ENCODE results near the gene TMEM100. TPM values are rescaled to one million over a fixed set of nuclear protein-coding genes. Genes with fewer than 3 reads are reported as not detected.

TMEM100 gene
- polyA plus RNA-seq, 3 donors = not detected

DNA sequence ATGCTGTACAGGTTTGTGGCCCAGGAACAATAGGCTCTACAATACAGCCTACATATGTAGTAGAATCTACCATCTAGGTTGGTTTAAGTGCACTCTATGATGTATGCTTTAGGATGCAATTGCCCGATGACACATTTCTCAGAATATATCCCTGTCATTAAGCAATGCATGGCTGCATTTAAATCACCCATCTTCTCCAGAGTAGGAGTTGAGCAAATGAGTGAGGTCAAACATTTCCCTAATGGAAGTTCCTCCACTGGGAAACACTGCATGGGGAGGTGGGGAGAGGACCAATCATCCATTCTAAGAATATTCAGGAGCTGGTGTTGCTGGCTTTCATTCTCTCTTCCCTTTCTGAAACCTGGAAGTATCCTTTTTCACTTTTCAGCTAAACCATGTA is 26.2 kb upstream of the TMEM100 start:
- Histone ChIP-seq H3K9me3 (replicated peaks in 1 of 2; ENCODE audit: control insufficient read depth in 1 of 2, insufficient read depth in 1 of 2, low read length in 2 of 2) (no peaks in the 10 kb centered on the region), H2AFZ (ENCODE audit: insufficient read depth, low read depth, low read length, poor library complexity, severe bottlenecking) (no peak overlapping the region), H3K36me3 (replicated peaks in 1 of 2; ENCODE audit: control insufficient read depth in 1 of 2, insufficient read depth in 2 of 2, low read length in 2 of 2) (peaks cover 0 to 6% of the 10 kb centered on the region in 2 donors), H3K4me3 (replicated peaks in 1 of 3; ENCODE audit: low read depth in 2 of 3, low read length in 3 of 3) (no peak overlapping the region), H3K4me1 (ENCODE audit: control insufficient read depth in 1 of 2, insufficient read depth in 2 of 2, low read length in 2 of 2) (peaks cover 11 to 17% of the 10 kb centered on the region in 2 donors), H4K20me1 (ENCODE audit: insufficient read depth, low read length) (no peaks in the 10 kb centered on the region), H3K27me3 (ENCODE audit: control insufficient read depth in 2 of 2, insufficient read depth in 2 of 2, low read length in 2 of 2) (no peaks in the 10 kb centered on the region), H3K79me2 (ENCODE audit: insufficient read depth, low read length) (peaks cover 19% of the 10 kb centered on the region), H3K27ac (ENCODE audit: low read depth in 1 of 2, low read length in 2 of 2) (no peak overlapping the region), H3K4me2 (replicated peaks; ENCODE audit: extremely low read depth, low read length, poor library complexity, severe bottlenecking) (no peak overlapping the region), H3K9ac (ENCODE audit: insufficient read depth, low read length, poor library complexity, severe bottlenecking) (no peak overlapping the region)
- Mint-ChIP-seq H3K27me3 (ENCODE audit: low read depth in 3 of 3) (peaks cover 2 to 5% (median 4%) of the 10 kb centered on the region in 3 donors), H3K27ac (no peak overlapping the region), H3K9me3 (no peaks in the 10 kb centered on the region), H3K4me1 (peaks cover 20% of the 10 kb centered on the region), H3K36me3 (peaks cover 5 to 8% of the 10 kb centered on the region in 2 donors), H3K4me3 (no peak overlapping the region)
- TF ChIP-seq, protein P1, sequence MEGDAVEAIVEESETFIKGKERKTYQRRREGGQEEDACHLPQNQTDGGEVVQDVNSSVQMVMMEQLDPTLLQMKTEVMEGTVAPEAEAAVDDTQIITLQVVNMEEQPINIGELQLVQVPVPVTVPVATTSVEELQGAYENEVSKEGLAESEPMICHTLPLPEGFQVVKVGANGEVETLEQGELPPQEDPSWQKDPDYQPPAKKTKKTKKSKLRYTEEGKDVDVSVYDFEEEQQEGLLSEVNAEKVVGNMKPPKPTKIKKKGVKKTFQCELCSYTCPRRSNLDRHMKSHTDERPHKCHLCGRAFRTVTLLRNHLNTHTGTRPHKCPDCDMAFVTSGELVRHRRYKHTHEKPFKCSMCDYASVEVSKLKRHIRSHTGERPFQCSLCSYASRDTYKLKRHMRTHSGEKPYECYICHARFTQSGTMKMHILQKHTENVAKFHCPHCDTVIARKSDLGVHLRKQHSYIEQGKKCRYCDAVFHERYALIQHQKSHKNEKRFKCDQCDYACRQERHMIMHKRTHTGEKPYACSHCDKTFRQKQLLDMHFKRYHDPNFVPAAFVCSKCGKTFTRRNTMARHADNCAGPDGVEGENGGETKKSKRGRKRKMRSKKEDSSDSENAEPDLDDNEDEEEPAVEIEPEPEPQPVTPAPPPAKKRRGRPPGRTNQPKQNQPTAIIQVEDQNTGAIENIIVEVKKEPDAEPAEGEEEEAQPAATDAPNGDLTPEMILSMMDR (IDR thresholded peaks at IDR 0.05) = no peak
- intact Hi-C loops (cut with micrococcal nuclease) = no loop called here
- no peak for DNase-seq
- WGBS (ENCODE audit: insufficient coverage) = no CpG with 5 or more reads among the region's 1 CpG

DNA sequence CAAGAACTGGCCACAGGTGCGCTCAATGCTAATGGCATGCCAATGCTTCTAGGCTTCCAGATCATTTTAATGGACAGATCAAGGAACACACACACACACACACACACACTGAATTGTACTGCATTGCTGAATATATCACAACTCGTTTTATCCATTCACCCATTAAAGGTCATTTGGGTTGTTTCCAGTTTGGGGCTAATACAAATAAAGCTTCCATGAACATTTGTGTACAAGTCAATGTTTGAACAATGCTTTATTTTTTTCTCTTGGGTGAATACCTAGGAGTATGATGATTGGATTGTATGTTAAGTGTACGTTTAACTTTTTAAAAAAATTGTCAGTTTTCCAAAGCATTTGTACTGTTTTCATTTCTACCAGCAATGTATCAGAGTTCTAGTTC is 24.5 kb upstream of the TMEM100 start:
- Mint-ChIP-seq H3K4me3 (no peak overlapping the region), H3K27me3 (ENCODE audit: low read depth in 3 of 3) (peaks cover 2 to 5% (median 4%) of the 10 kb centered on the region in 3 donors), H3K9me3 (no peaks in the 10 kb centered on the region), H3K4me1 (peaks cover 20% of the 10 kb centered on the region), H3K27ac (no peak overlapping the region), H3K36me3 (no peaks in the 10 kb centered on the region)
- no peaks in the 10 kb centered on the region for H3K27me3 ChIP-seq (ENCODE audit: control insufficient read depth in 2 of 2, insufficient read depth in 2 of 2, low read length in 2 of 2)
- no peak overlapping the region for H3K9ac ChIP-seq (ENCODE audit: insufficient read depth, low read length, poor library complexity, severe bottlenecking)
- no peaks in the 10 kb centered on the region for H3K9me3 ChIP-seq (replicated peaks in 1 of 2; ENCODE audit: control insufficient read depth in 1 of 2, insufficient read depth in 1 of 2, low read length in 2 of 2)
- no peak overlapping the region for H3K4me3 ChIP-seq (replicated peaks in 1 of 3; ENCODE audit: low read depth in 2 of 3, low read length in 3 of 3)
- H4K20me1 ChIP-seq (ENCODE audit: insufficient read depth, low read length) = no peaks in the 10 kb centered on the region
- H3K79me2 ChIP-seq (ENCODE audit: insufficient read depth, low read length) = peaks cover 8% of the 10 kb centered on the region
- no peak overlapping the region for H3K4me2 ChIP-seq (replicated peaks; ENCODE audit: extremely low read depth, low read length, poor library complexity, severe bottlenecking)
- intact Hi-C loops (cut with micrococcal nuclease) = no loop called here
- peaks cover 11 to 12% of the 10 kb centered on the region in 2 donors for H3K4me1 ChIP-seq (ENCODE audit: control insufficient read depth in 1 of 2, insufficient read depth in 2 of 2, low read length in 2 of 2)
- DNase-seq = no peak
- no peak overlapping the region for H2AFZ ChIP-seq (ENCODE audit: insufficient read depth, low read depth, low read length, poor library complexity, severe bottlenecking)
- 100% methylated on average over 1 of the region's 3 CpGs for WGBS (ENCODE audit: insufficient coverage)
- TF ChIP-seq, protein P1 (IDR thresholded peaks at IDR 0.05) = no peak
- H3K27ac ChIP-seq (ENCODE audit: low read depth in 1 of 2, low read length in 2 of 2) = no peak overlapping the region
- no peaks in the 10 kb centered on the region for H3K36me3 ChIP-seq (replicated peaks in 1 of 2; ENCODE audit: control insufficient read depth in 1 of 2, insufficient read depth in 2 of 2, low read length in 2 of 2)

Measured in CD14-positive monocyte (primary cell).